GM19463 (cell line): ENCODE measurements around the gene MAP3K10.
"Not testable (repeated sequence)": the region's sequence is repeated elsewhere in the genome, so short reads cannot be mapped to it uniquely, and the experiment has no call there.

Experiments used
- ATAC-seq: cut with Tn5 transposase; IDR thresholded peaks from one replicate; pipeline ENCODE4 v1.9.1; 2021; ENCODE audit warnings: mild to moderate bottlenecking, moderate library complexity; ENCODE audit not compliant: unreplicated experiment

The MAP3K10 gene

GRCh38 chr19:40190891-40191835 lies at the start of gene MAP3K10:
Gene MAP3K10, plus strand, starts transcription at chr19:40191426. Its CDS starts 606 bp downstream, at chr19:40192032.
- ATAC-seq, result peak; percentile 75

GRCh38 chr19:40141551-40141950 lies 49.7 kb upstream of the MAP3K10 start:
- no peak for ATAC-seq

GRCh38 chr19:40143612-40144011 lies 47.6 kb upstream of the MAP3K10 start:
- no peak for ATAC-seq

- ATAC-seq, result no peak
Measured at GRCh38 chr19:40144151-40144550, 47.1 kb upstream of the MAP3K10 start.

- no peak for ATAC-seq
Measured at GRCh38 chr19:40144947-40145748, 46.1 kb upstream of the MAP3K10 start.

GRCh38 chr19:40145749-40146029 lies 45.5 kb upstream of the MAP3K10 start:
- not testable (repeated sequence) for ATAC-seq

- no peak for ATAC-seq
Measured at GRCh38 chr19:40147338-40147692, 43.9 kb upstream of the MAP3K10 start.

- ATAC-seq, result no peak
Measured at GRCh38 chr19:40147693-40148347, 43.4 kb upstream of the MAP3K10 start.

GRCh38 chr19:40149501-40149900 lies 41.7 kb upstream of the MAP3K10 start:
- ATAC-seq, result no peak

GRCh38 chr19:40150170-40150569 lies 41.1 kb upstream of the MAP3K10 start:
- ATAC-seq, result no peak

- no peak for ATAC-seq
Measured at GRCh38 chr19:40154121-40154680, 37.0 kb upstream of the MAP3K10 start.

GRCh38 chr19:40155749-40156265 lies 35.4 kb upstream of the MAP3K10 start:
- ATAC-seq, result no peak

GRCh38 chr19:40157059-40157458 lies 34.2 kb upstream of the MAP3K10 start:
- no peak for ATAC-seq

- ATAC-seq, result no peak
Measured at GRCh38 chr19:40159744-40160143, 31.5 kb upstream of the MAP3K10 start.

GRCh38 chr19:40162104-40162503 lies 29.1 kb upstream of the MAP3K10 start:
- ATAC-seq, result no peak

- no peak for ATAC-seq
Measured at GRCh38 chr19:40163541-40164129, 27.6 kb upstream of the MAP3K10 start.

- no peak for ATAC-seq
Measured at GRCh38 chr19:40165362-40165937, 25.8 kb upstream of the MAP3K10 start.

GRCh38 chr19:40169482-40170302 lies 21.5 kb upstream of the MAP3K10 start:
- ATAC-seq, result not testable (repeated sequence)

- ATAC-seq, result not testable (repeated sequence)
Measured at GRCh38 chr19:40170303-40170989, 20.8 kb upstream of the MAP3K10 start.
